Measurements from ENCODE around the gene LKAAEAR1. TPM values are rescaled to one million over a fixed set of nuclear protein-coding genes. Genes with fewer than 3 reads are reported as not detected.

Gene LKAAEAR1
- polyA plus RNA-seq, 1 experiment: not detected

DNA sequence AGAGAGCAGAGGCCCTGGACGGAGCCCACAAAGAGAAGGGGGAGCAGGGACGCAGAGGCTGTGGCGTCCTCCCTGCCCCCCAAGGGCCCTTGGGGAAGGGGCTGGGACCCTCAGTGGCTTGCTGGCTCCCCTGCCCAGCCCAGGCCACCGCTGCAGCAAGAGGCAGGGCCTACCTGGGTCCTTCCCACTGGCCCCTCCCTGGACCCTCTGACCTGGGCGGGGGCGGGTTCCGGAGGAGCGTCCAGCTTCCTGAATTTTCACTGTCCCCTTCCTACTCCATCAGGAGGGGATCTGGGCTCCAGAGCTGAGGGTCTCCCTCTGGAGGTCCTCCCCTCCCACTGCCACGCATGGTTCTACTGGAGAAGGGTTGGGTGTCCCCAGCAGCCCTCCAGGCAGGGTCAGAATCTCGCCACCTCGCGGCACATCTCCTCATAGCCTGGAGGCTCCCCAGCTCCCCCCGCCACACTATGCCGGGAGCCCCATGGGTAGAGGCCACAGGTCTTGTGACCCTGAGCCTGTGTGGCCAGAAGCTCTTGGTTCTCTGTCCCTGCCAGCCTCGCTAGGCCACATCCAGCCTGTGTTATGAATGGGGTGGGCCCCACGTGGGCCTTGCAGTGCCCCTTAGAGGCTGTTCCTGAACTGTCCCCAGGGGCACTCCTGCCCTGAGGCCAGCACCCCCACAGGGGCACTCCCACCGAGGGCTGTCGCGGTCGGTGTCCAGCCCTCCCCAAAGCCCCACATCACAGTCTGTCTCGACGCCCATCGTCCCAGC lies 33.8 kb downstream of the LKAAEAR1 start:
- no peak overlapping the region for H3K4me3 ChIP-seq (ENCODE audit: low read depth, low read length)
- ChIA-PET CTCF (interaction anchor here (1.1 kb wide), 1 partner anchor 11 kb away, joined by 3 read pairs; no protein-coding TSS in a partner anchor), POLR2A (interaction anchor here (1.4 kb wide), 1 partner anchor 12 kb away, joined by 5 read pairs; the partner anchor contains the start of gene TCEA2)
- TF ChIP-seq, protein P1, sequence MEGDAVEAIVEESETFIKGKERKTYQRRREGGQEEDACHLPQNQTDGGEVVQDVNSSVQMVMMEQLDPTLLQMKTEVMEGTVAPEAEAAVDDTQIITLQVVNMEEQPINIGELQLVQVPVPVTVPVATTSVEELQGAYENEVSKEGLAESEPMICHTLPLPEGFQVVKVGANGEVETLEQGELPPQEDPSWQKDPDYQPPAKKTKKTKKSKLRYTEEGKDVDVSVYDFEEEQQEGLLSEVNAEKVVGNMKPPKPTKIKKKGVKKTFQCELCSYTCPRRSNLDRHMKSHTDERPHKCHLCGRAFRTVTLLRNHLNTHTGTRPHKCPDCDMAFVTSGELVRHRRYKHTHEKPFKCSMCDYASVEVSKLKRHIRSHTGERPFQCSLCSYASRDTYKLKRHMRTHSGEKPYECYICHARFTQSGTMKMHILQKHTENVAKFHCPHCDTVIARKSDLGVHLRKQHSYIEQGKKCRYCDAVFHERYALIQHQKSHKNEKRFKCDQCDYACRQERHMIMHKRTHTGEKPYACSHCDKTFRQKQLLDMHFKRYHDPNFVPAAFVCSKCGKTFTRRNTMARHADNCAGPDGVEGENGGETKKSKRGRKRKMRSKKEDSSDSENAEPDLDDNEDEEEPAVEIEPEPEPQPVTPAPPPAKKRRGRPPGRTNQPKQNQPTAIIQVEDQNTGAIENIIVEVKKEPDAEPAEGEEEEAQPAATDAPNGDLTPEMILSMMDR (IDR thresholded peaks at IDR 0.05; ENCODE audit: low read depth, low read length): no peak
- H3K9me3 ChIP-seq (ENCODE audit: control insufficient read depth, insufficient read depth, low read length): no peaks in the 10 kb centered on the region; the same call in 1 of the 2 replicates
- H3K27ac ChIP-seq (ENCODE audit: low read depth, low read length): no peak overlapping the region
- peaks cover 58% of the 10 kb centered on the region for H3K27me3 ChIP-seq (ENCODE audit: control insufficient read depth, insufficient read depth, low read length)
- no peak for DNase-seq (ENCODE audit: low read depth, low spot score)

GRCh38 chr20:64049878-64050260 lies 34.3 kb downstream of the LKAAEAR1 start:
- no peak overlapping the region for H3K27ac ChIP-seq (ENCODE audit: low read depth, low read length)
- ChIA-PET POLR2A (interaction anchor here (1.4 kb wide), 1 partner anchor 13 kb away, joined by 5 read pairs; the partner anchor contains the start of gene TCEA2), CTCF (interaction anchor here (1.1 kb wide), 1 partner anchor 11 kb away, joined by 3 read pairs; no protein-coding TSS in a partner anchor)
- H3K27me3 ChIP-seq (ENCODE audit: control insufficient read depth, insufficient read depth, low read length): peaks cover 62% of the 10 kb centered on the region
- no peak for DNase-seq (ENCODE audit: low read depth, low spot score)
- no peak overlapping the region for H3K4me3 ChIP-seq (ENCODE audit: low read depth, low read length)
- no peaks in the 10 kb centered on the region; the same call in 1 of the 2 replicates for H3K9me3 ChIP-seq (ENCODE audit: control insufficient read depth, insufficient read depth, low read length)
- TF ChIP-seq, protein P1 (IDR thresholded peaks at IDR 0.05; ENCODE audit: low read depth, low read length): no peak

GRCh38 chr20:64049060-64049877 lies 34.9 kb downstream of the LKAAEAR1 start, which contains the start of gene SOX18:
Gene SOX18, minus strand, starts transcription at chr20:64049639. Its CDS starts 123 bp downstream, at chr20:64049516.
- POLR2A ChIA-PET: no interaction called here
- no peak within 1 kb of the TSS for H3K27ac ChIP-seq (ENCODE audit: low read depth, low read length)

DNA sequence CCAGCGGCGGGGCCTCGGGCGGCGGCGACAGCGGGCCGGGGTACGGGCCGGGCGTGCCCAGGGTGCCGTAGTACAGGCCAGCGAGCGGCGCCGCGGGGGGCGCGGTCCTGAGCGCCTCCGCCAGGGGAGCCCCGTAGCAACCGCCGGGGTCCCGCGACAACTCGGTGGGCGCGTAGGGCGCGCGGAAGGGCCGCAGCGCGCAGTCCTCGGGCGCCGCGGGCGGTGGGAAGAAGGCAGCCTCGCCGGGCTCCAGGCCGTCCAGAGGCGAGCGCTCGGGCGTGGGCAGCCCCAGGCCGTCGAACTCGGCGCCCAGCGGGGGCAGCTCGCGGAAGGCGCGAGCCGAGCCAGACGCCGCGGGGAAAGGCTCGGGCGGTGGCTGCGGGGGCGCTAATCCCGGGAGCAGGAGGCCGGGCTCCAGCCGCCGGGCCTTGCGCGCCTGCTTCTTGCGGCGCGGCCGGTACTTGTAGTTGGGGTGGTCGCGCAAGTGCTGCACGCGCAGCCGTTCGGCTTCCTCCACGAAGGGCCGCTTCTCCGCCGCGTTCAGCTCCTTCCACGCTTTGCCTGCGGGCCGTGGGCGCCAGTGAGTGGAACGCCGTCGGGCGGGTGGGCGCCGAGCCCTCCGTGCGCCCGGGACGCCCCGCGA lies 35.7 kb downstream of the LKAAEAR1 start:
- Histone ChIP-seq H3K9me3 (ENCODE audit: control insufficient read depth, insufficient read depth, low read length) (no peaks in the 10 kb centered on the region; the same call in 1 of the 2 replicates), H3K4me3 (ENCODE audit: low read depth, low read length) (no peak overlapping the region), H3K27ac (ENCODE audit: low read depth, low read length) (no peak overlapping the region), H3K27me3 (ENCODE audit: control insufficient read depth, insufficient read depth, low read length) (peaks cover 60% of the 10 kb centered on the region)
- POLR2A ChIA-PET: no interaction called here
- no peak for DNase-seq (ENCODE audit: low read depth, low spot score)
- CTCF ChIA-PET: no interaction called here
- TF ChIP-seq, protein P1 (IDR thresholded peaks at IDR 0.05; ENCODE audit: low read depth, low read length): no peak

More at GRCh38 chr20:64049060-64049877, 34.9 kb downstream of the LKAAEAR1 start, which contains the start of gene SOX18:
- Histone ChIP-seq H3K27me3 (ENCODE audit: control insufficient read depth, insufficient read depth, low read length) (peaks cover 62% of the 10 kb centered on the region), H3K4me3 (ENCODE audit: low read depth, low read length) (no peak within 1 kb of the TSS), H3K9me3 (ENCODE audit: control insufficient read depth, insufficient read depth, low read length) (no peaks in the 10 kb centered on the region; the same call in 1 of the 2 replicates)
- DNase-seq (ENCODE audit: low read depth, low spot score): no peak
- TF ChIP-seq, protein P1 (IDR thresholded peaks at IDR 0.05; ENCODE audit: low read depth, low read length): no peak
- CTCF ChIA-PET: no interaction called here
